Measurements from ENCODE around the gene SYT8.
"Not testable (repeated sequence)": the region's sequence is repeated elsewhere in the genome, so short reads cannot be mapped to it uniquely, and the experiment has no call there.

Gene SYT8

GRCh38 chr11:1873813-1874150 lies 39.0 kb downstream of the SYT8 start:
- not testable (repeated sequence) for DNase-seq (ENCODE audit: low spot score)

- not testable (repeated sequence) for DNase-seq (ENCODE audit: low spot score)
Measured at GRCh38 chr11:1874441-1875092, 39.8 kb downstream of the SYT8 start.

GRCh38 chr11:1875093-1875850 lies 40.5 kb downstream of the SYT8 start:
- no peak for DNase-seq (ENCODE audit: low spot score)

- DNase-seq (ENCODE audit: low spot score): not testable (repeated sequence)
Measured at GRCh38 chr11:1875851-1876301, 41.1 kb downstream of the SYT8 start.

- DNase-seq (ENCODE audit: low spot score): peak; percentile 92
Measured at GRCh38 chr11:1876361-1877063, 41.7 kb downstream of the SYT8 start.

- DNase-seq (ENCODE audit: low spot score): peak; percentile 78
Measured at GRCh38 chr11:1877211-1878136, 42.7 kb downstream of the SYT8 start.

- peak; percentile 91 for DNase-seq (ENCODE audit: low spot score)
Measured at GRCh38 chr11:1878137-1879031, 43.6 kb downstream of the SYT8 start.

GRCh38 chr11:1879342-1879940 lies 44.7 kb downstream of the SYT8 start:
- no peak for DNase-seq (ENCODE audit: low spot score)

GRCh38 chr11:1879941-1880720 lies 45.3 kb downstream of the SYT8 start:
- DNase-seq (ENCODE audit: low spot score): peak; percentile 89

GRCh38 chr11:1880746-1881441 lies 46.1 kb downstream of the SYT8 start:
- peak; percentile 69 for DNase-seq (ENCODE audit: low spot score)

- DNase-seq (ENCODE audit: low spot score): peak; percentile 92
Measured at GRCh38 chr11:1881442-1882264, 46.9 kb downstream of the SYT8 start.

- DNase-seq (ENCODE audit: low spot score): peak; percentile 97
Measured at GRCh38 chr11:1882265-1883238, 47.8 kb downstream of the SYT8 start.

- DNase-seq (ENCODE audit: low spot score): peak; percentile 63
Measured at GRCh38 chr11:1883346-1884302, 48.8 kb downstream of the SYT8 start.

- DNase-seq (ENCODE audit: low spot score): peak; percentile 53
Measured at GRCh38 chr11:1884303-1884700, 49.5 kb downstream of the SYT8 start.

GRCh38 chr11:1886551-1886950 lies 51.8 kb downstream of the SYT8 start:
- not testable (repeated sequence) for DNase-seq (ENCODE audit: low spot score)

Measured in left forelimb (tissue), 1 donor.